HCT116 (cell line): ENCODE measurements around the gene CC2D1B.
A peak's percentile ranks its signal among the peaks of the same experiment; 100 is the strongest.

ENCODE experiments used
- EGR1 ChIP-seq: IDR thresholded peaks from 2 replicates; pipeline ENCODE4 v1.6.1; 2012; ENCODE audit warnings: low read depth
- EZH2 ChIP-seq: fragments of 200-600 bp; sonication (generic); IDR thresholded peaks from 2 replicates; pipeline ENCODE4 v1.6.1; 2017; ENCODE audit warnings: antibody characterized with exemption, mixed run types
- EZH2phosphoT487 ChIP-seq: fragments of 200-600 bp; IDR thresholded peaks from 2 replicates; pipeline ENCODE4 v1.6.1; 2018; ENCODE audit warnings: antibody characterized with exemption, borderline replicate concordance
- POLR2A ChIP-seq: IDR thresholded peaks from 2 replicates; pipeline ENCODE4 v1.7.0; 2011; ENCODE audit warnings: borderline replicate concordance; ENCODE audit not compliant: insufficient read depth, insufficient read length; ENCODE audit errors: extremely low read depth
- POLR2AphosphoS5 ChIP-seq: IDR thresholded peaks from 2 replicates; pipeline ENCODE4 v1.6.1; 2011; ENCODE audit warnings: mild to moderate bottlenecking, low read depth, low read length, moderate library complexity
- SIN3A ChIP-seq: IDR thresholded peaks from 2 replicates; pipeline ENCODE4 v1.6.1; 2012; ENCODE audit warnings: low read depth
- TCF7L2 ChIP-seq: IDR thresholded peaks from 2 replicates; pipeline ENCODE4 v1.7.0; 2011; ENCODE audit warnings: borderline replicate concordance, inconsistent platforms; ENCODE audit not compliant: insufficient read depth, insufficient read length; ENCODE audit errors: extremely low read depth
- YY1 ChIP-seq: IDR thresholded peaks from 2 replicates; pipeline ENCODE4 v1.6.1; 2011; ENCODE audit warnings: low read length, low read depth, moderate library complexity, mild to moderate bottlenecking; ENCODE audit not compliant: insufficient replicate concordance; ENCODE audit errors: extremely low read depth
- TF ChIP-seq, protein P1 (sequence below): IDR thresholded peaks from 2 replicates; pipeline ENCODE4 v1.6.1; 2012
- TF ChIP-seq, protein P2 (sequence below), 3 experiments: fragments of 200-600 bp in 1 of 3; sonication (generic) in 1 of 3; IDR thresholded peaks in 2 of 3; conservative IDR thresholded peaks in 1 of 3; 2 replicates each; pipeline ENCODE4 v1.5.1; 2012 to 2017; ENCODE audit warnings: low read depth in 2 of 3, low read length in 2 of 3, antibody characterized with exemption in 1 of 3, borderline replicate concordance in 1 of 3, control low read depth in 1 of 3, mild to moderate bottlenecking in 1 of 3, mixed read lengths in 1 of 3, mixed run types in 1 of 3, moderate library complexity in 1 of 3; ENCODE audit not compliant: insufficient read depth in 1 of 3

- TF ChIP-seq EZH2 (no peak), POLR2A (peak; percentile 84), EGR1 (no peak), YY1 (no peak), POLR2AphosphoS5 (peak; percentile 92), EZH2phosphoT487 (no peak), SIN3A (peak; percentile 86), TCF7L2 (no peak)
- TF ChIP-seq, protein P1, sequence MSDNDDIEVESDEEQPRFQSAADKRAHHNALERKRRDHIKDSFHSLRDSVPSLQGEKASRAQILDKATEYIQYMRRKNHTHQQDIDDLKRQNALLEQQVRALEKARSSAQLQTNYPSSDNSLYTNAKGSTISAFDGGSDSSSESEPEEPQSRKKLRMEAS, result peak; percentile 94
- TF ChIP-seq, protein P2, sequence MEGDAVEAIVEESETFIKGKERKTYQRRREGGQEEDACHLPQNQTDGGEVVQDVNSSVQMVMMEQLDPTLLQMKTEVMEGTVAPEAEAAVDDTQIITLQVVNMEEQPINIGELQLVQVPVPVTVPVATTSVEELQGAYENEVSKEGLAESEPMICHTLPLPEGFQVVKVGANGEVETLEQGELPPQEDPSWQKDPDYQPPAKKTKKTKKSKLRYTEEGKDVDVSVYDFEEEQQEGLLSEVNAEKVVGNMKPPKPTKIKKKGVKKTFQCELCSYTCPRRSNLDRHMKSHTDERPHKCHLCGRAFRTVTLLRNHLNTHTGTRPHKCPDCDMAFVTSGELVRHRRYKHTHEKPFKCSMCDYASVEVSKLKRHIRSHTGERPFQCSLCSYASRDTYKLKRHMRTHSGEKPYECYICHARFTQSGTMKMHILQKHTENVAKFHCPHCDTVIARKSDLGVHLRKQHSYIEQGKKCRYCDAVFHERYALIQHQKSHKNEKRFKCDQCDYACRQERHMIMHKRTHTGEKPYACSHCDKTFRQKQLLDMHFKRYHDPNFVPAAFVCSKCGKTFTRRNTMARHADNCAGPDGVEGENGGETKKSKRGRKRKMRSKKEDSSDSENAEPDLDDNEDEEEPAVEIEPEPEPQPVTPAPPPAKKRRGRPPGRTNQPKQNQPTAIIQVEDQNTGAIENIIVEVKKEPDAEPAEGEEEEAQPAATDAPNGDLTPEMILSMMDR (IDR thresholded peaks at IDR 0.05 in 2 of 3, conservative IDR thresholded peaks at IDR 0.05 in 1 of 3; ENCODE audit: borderline replicate concordance in 1 of 3, insufficient read depth in 1 of 3, low read depth in 2 of 3, low read length in 2 of 3), result peak in 1 of 3 experiments; percentile 19; a peak in 2 of 6 replicates
Measured at GRCh38 chr1:52365746-52366516, at the start of gene CC2D1B.
